Stimulated activated CD8-positive, alpha-beta memory T cell treated with anti-CD3 and anti-CD28 coated beads, Interleukin-7, amount 100 ng/mL, for 4 hours (primary cell): ENCODE measurements around the gene GREB1L.
"Not testable (repeated sequence)": the region's sequence is repeated elsewhere in the genome, so short reads cannot be mapped to it uniquely, and the experiment has no call there.

Source experiments
- DNase-seq, 2 donors: peaks; one replicate each; pipeline ENCODE4 v3.0.0-alpha.2; 2020; ENCODE audit warnings: low read depth in 2 of 2

The GREB1L gene

DNA sequence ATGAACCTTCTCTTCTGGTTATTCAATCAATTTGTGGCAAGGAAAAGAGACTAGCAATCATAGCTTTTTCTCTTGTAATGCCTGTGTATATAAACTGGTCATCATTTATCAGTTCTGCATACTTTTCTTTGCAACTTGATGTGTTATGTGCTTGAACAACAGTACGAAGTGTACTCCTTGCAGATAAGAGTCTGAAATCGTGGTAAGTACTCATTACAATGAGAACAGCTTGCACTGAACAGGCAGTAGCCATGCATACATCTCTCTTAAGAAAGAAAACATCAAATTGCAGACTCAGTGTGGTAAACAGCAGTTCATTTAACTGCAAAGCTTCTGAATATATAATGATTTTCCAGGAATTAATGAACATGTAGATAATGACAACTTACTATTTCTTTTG, 64.3 kb downstream of the GREB1L start:
- no peak for DNase-seq

DNA sequence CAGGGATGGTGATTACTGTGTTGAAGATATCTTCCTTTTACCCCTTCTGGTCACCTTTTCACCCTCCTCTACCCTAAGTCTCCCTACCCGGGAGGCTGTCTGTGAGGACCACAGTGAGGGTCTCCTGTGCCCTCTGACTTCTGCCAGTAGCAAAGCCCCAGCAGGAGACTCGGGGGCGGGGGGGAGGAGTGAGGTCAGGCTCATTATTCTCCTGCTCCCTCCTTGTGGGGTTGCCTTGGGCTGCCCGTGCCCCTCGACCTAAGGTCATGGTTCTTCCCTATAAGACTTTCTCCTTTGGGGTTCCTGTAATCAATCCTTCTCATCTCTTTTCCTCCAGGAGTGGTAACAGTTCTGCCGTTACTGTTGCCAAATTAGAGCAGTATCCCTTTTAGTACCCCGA, 65.5 kb downstream of the GREB1L start:
- DNase-seq, result no peak

DNA sequence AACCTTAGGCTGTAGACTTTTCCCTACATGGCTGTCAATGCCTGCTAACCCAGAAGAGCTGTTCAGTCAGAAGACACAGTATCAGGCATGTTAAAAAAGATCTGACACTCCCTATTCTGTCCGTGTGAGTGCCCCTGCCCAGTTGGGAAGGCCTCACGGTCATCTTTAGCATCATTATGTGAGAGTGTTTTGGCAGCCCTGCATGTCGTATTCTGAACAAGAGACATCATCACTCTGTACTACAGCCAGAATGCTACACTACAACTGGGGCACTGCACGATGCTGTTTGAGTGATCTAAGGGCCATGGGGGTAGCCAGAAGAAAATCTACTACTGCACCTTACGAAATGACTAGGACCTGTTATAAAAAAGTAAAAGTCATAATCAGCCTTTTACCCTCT, 67.2 kb downstream of the GREB1L start:
- DNase-seq, result no peak

DNA sequence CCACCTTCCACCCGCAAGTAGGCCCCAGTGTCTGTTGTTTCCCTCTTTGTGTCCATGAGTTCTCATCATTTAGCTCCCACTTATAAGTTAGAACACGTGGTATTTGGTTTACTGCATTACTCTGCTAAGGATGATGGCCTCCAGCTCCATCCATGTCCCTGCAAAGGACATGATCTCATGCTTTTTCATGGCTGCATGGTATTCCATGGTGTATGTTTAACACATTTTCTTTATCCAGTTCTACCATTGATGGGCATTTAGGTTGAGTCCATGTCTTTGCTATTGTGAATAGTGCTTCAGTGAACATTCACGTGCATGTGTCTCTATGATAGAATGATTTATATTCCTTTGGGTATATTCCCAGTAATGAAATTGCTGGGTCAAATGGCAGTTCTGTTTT, 69.9 kb downstream of the GREB1L start:
- DNase-seq, result not testable (repeated sequence)

DNA sequence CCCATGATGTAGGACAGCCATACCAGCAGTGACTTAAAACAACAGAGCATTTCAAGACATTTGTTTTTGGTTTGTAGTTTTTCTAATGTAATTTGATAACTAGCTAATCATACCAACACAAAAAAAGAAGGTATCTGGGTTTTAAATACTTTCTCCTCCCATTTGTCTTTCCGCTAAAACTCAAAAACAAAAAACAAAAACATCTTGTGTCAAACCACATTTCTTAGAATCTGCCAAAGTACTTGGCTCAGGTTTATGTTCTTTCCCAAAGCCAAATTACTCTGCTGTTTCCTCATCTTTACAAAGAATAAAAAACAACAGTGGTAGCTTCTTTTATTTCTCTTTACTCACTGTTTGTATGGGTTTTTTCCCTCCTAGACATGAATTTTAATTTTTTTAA, 71.5 kb downstream of the GREB1L start:
- no peak for DNase-seq

DNA sequence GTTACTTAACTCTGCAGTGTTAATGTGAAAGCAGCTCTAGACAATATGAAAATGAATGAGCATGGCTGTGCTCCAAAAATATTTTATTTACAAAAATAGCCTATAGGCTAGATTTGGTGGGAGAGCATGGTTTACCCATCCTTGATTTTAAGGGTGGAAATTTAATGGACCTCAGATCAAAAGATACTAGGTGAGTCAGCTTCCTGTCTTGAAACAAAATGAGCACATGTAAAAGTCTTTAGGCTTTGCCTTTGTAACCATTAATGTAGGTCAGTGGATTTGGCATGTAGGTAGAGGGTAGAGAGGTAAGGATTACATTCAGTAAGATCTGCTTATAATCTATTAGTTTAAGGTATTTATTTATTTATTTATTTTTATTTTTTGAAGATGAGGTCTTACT, 72.7 kb downstream of the GREB1L start:
- no peak for DNase-seq

DNA sequence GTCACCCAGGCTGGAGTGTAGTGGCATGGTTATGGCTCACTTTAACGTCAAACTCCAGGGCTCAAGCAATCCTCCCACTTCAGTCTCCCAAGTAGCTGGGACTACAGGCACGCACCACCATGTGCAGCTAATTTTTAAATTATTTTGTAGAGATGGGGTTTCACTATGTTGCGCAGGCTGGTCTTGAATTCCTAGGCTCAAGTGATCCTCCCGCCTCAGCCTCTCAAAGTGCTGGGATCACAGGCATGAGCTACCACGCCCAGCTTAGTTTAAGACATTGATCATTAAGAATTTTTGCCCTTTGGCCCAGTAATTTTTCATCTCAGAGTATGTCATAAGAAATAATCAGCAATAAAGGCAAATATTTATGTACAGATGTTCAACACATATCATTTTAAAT, 73.1 kb downstream of the GREB1L start:
- not testable (repeated sequence) for DNase-seq

DNA sequence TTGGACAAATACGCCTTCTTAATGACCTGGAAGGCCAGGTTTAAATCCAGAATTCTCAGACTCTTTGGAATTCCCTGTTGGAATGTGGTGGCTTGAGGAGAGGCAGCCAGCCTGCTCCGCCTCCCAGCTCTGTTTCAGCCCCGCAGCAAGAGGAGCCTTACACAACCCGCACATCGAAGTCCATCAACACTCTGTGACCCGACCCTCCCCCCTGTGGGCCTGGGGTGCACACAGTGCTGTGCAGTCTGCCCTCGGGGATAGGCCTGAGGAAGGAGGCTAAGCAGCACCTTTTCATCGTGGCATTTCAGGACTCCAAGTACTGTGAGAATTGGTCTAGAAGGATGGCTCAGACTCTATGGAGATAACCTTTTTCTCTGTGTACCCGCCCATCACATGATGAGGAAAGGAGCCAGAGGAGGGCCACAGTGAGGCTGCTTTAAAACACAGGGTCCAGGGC, 73.7 kb downstream of the GREB1L start:
- no peak for DNase-seq

DNA sequence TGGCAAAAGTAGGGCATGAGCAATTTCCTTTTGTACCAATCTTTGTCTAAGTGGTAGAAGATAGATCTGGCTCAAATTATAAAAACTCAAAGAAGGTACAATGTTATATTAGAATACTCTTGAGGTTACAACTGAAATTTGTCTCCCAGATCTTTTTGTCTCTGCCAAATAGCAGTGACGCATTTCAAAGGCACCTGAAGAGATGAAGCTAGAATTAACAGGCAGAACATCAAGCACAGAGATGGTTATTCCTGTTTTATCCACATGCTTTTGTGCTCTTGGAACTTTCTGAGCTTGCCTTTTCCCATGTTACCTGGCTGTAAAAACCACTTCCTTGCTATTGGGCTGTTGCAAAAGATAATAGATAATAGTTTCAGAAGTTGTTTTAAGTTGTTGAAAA, 74.3 kb downstream of the GREB1L start:
- DNase-seq, result no peak

DNA sequence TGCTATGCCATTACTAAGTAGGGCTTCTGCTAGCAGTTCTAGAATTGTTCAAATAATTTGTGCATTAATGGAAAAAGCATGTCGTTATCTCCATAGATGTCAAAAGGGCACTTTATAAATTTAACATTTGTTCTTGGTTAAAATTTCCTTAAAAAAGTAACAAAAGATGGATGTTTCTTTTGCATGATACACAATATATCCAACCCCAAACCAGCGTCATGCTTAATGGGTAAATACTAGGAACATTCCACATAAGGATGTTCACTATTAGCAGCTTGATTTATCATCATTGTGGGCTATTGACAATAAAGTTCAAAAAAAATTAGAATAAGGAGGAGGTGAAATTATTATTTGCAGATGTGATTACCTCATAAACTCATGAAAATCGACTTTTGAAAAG, 79.7 kb downstream of the GREB1L start:
- no peak for DNase-seq

DNA sequence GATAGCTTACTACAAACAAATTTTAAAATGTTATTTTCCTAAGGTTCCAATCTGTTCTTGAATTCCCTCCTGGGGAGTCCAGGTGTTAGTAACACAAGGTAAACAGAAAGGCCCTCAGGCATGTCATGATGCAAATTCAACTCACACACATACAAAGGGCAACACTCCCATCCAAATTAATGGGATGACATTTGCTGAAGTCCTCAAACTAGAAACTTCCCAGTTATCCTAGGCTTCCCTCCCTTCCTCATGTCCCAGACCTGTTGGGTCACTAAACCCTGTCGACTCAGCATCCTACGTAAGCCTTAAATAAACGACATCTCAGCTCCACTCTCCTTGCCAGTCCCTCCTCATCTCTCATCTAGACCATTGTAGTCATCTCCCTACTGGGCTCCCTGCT, 85.1 kb downstream of the GREB1L start:
- DNase-seq, result no peak

DNA sequence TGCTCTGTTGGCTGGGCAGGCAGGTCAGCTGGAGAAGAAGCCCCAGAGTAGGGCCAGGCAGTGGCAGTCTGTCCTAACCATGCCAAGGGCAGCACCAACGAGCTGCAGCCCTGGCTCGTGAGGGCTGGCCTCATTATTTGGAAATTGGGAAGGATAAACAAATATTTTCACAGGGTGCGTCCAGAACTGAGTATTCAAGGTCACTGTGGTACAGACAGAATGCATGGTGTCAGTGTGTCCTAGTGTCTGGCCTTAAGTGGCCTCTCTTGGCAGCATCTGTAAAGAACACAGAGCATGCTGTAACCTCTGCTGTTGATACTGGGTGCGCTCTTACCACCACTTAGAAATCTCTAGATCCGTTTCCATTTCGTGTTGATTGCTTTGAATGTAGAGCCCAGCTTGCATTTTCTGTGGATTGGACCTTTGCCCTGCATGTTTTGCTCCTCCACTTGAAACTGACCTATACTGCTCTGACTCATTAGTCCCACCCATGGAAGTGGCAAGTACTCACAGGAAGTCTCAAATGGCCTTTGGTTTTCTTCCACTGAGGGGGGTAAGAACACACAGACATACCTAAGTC, 88.2 kb downstream of the GREB1L start:
- DNase-seq, result no peak

DNA sequence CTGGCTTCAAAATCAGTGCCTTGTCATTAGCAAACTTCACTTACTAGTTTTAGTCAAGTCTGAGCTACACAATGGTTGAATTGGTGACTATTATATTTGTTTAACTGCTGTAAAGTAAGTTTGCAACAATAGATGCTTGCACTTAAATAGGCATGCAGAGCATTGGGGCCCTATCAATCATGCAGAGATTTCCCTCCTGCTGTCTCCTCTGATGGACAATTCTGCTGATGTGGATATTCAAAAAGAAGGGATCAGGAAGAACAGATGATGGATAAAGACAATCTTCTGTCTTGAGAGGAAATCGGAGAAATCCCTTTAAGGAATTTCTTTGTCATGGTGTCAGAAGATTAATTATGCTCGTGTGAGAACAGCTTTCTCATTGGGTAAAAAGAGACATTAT, 89.0 kb downstream of the GREB1L start:
- DNase-seq, result no peak

DNA sequence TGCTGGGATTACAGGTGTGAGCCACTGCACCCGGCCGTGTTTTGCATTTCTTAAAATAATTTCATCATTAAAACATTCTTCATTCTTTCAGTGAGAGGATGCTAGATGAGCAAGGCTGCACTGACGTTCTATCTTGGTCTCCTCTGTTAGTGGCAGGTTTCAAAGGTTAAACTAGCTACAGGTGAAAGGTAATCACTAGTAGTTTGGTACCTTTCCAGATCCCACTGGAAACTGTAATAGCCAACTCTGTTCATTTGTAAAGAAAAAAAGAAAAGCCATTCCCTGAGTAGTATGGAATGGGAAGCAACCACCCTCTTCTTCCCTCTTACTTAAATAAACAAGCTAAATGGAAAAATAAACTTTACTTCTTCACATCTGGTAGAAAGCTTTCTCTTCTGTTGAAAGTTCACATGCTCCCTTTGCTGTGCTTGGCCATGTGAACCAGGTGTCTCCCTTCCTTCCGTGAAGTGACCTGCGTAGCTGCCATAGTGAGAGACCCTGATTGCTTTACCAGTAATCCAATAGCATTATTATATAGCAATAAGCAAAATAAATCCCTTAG, 94.0 kb downstream of the GREB1L start:
- DNase-seq, result no peak

DNA sequence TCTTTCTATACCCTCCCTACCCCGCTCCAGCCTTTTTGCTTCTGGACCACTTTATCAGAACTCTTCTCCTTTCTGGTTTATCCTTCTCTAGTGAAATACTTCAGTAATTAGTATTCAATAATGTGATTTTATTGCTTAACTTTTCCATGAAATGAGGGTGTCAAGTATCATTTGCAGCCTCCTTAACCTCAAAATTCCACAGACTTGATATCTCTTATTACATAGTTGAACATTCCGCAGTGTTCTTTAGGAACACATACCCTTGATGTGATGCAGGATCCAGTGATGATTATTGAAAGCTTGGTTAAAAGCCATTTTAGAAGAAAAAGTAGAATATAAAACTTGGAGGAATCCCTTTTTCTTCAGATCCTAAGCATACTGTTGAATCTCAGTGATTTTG, 94.8 kb downstream of the GREB1L start:
- no peak for DNase-seq

DNA sequence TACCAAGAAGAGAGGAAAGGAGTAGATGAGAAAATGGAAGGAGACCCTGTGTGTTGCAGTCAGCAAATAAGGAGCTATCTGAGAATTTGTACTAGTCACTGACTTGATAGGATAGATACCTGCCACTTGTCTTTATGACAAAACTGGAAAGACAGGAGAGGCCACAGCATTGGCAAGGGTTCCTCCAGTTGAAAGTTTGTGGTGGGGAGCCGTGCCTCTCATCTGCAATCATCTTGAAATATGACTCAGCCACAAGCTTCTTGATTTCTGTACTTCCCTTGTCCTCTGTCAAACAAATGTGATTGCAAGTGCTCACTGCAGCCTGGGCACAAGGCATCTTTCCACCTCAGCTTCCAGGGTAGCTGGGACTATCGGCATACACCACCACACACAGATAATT, 99.1 kb downstream of the GREB1L start:
- no peak for DNase-seq

DNA sequence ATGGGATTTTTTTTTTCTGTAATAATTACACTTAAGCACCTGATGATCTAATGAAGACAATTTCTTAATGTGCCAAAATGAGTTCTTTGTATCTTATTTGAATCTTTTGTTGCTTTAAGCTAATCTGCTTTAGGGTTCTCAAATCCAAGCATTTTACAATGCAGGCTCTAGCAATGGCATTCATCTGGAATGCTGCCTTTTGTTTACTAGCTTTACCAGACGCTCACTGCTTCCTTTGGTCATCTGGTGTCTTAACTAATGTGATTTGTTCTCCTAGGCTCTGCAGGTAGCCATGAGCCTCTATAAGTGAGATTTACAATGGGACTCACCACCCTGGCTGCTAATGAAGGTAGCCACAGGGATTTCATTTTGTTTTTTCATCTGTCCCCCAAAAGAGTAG, 100.3 kb downstream of the GREB1L start:
- no peak for DNase-seq

DNA sequence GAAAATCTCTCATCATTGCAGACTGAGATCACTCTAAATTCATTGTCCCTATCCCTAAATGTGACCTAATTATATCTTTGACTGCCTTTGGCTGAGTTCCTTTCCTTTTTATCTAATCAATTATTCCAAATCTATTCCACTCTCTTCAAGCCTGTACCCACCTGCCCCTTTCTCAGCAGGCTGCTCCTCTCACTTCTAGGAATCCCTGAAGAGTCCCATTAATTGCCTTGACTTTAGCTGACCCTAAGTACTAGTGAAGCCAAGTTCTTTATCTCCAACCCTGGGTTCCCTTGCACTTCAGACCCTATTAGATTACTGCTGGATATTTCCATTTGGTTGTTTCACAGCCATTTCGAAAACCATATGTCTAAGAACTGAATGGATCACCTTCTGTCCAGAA, 102.8 kb downstream of the GREB1L start:
- no peak for DNase-seq

DNA sequence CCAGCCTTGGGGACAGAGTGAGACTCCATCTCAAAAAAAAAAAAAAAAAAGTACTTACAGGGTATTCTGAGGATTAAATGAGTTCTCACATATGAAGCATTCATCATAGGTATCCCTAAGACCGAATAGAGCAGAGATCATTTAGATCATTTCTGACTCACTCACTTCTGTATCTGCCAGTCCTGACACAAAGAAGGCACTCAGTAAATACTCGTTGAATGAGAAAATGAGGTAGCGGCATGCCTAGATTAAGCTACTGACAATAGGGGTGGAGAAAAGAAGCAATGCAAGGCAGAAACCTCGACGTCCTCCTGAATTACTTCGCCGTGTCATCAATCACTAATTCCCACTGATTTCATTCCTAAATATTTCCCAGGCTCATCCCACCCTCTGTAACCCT, 103.8 kb downstream of the GREB1L start:
- no peak for DNase-seq

DNA sequence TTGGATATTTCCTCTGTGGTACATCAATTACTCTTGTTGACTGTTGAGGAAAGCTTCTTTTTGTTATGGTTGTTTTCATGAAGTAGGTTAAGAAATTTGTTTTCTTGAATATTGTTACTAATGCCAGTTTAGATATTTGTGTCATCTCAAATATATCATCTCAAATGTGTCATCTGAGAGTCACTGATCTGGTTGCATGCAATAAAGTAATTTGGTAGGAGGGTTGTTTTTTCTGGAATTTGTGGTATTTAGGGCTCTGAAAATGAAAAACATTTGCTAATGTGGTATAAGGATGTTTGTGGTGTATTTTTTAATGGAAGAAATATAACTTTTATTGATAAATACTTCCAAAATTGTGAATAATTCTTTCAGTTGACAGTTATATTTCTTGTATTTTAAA, 117.7 kb downstream of the GREB1L start:
- no peak for DNase-seq

DNA sequence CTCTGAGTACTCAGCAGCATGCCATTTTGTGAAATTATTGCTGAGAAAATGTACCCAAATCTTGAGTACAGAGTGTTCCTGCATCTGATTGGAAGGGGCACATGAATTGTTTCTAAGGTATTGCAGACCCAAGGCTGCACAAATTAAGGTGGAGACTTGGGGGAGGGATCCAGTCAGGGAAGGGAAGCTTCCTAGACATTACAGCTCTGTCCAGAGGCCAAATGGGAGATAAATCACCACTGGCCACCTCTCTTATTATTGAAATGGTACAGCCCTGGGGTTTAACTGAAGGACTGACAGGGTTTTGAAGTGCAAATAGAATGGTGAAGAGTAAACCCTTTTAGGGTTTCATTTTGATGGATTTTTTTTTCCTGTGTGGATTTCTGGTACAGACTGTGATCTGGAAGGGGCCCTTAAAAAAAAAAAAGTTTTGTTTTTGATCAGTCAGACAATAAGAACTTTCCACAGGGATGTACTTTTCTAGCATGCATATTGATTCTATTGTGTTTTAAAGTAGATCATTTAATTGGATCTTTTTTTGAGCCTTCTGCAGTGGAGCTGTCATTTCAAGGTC, 119.4 kb downstream of the GREB1L start:
- DNase-seq, result no peak

DNA sequence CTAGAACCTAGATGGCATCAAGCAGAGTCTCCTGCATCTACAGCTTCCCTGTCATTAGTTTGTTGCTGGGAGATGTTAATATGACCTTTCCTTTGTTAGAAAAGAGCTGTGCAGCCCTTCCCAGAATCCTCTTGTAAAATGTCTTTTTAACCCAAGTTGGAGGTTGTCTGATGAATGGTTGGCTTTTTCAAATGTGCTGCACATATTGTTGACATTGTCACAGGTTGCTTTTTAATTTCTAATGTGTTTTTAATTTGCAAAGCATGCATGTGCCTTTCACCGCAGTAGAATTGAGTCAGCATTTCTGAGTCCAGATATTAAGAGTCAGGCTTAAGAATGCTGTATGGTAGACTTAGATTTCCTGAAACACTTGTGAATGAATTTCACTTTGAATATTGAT, 120.8 kb downstream of the GREB1L start:
- no peak for DNase-seq

DNA sequence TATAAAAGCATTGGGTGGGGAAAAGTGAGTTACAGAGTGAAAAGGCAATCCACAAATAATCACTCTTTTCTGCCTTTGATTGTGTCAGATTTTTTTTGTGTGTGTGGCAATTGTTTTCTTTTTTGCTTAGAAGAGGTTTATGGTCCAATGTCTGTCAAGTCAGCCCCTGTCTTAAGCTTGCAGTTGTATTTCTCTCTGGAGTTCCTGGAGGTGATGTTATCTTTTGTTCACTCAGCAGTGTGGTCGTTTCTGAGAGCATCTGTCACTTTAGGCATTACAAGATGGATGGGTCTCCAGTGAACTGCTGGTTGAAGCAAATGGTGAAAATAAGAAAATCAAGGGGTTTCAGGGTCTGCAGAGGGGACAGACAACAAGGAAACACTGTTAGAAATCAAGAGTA, 121.3 kb downstream of the GREB1L start:
- DNase-seq, result no peak

DNA sequence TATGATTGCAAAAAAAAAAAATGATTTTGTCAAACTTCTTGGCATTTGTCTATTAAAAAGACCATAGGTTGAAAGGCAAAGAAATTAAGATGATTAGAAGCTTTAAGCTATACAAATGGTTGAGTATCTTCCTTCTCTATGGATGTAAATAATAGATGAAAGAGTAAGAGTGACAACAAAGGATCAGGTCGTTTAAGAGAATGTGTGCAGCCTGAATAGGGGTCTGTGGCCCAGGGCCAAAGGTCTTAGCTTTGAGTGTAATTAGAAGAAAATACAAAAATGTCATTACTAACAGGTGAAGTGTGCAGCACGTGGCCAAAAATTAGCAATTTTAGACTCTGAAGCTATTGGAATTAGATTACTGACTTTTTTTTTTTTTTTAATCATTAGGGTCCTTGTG, 122.4 kb downstream of the GREB1L start:
- DNase-seq, result no peak
